PC-3 (cell line): ENCODE measurements around the gene NDUFAB1. TPM values are rescaled to one million over a fixed set of nuclear protein-coding genes. Genes with fewer than 3 reads are reported as not detected.
"Not testable (repeated sequence)": the region's sequence is repeated elsewhere in the genome, so short reads cannot be mapped to it uniquely, and the experiment has no call there.

ENCODE experiments used
- ATAC-seq: fragments of 200-7000 bp; cut with Tn5 transposase; 2 replicates; pipeline ENCODE4 v1.9.1; 2020; ENCODE audit warnings: mild to moderate bottlenecking, moderate library complexity
- BruUV-seq: library from RNA; stranded (reverse); fragments of 400-500 nt; replicated peaks from 2 replicates; lab custom pipeline; 2021; lab: Mats Ljungman, UMichigan
- CTCF ChIA-PET: fragments of 300-600 bp; sonication (Branson Sonifier 250); formaldehyde crosslinking; loops from one replicate; lab custom pipeline; 2022; ENCODE audit warnings: antibody characterized with exemption; lab: Charles Lee
- POLR2A ChIA-PET: fragments of 300-600 bp; sonication (Branson Sonifier 250); formaldehyde crosslinking; loops from one replicate; lab custom pipeline; 2022; ENCODE audit warnings: antibody characterized with exemption; ENCODE audit not compliant: unreplicated experiment; lab: Charles Lee
- DNase-seq: peaks from one replicate; pipeline ENCODE4 v3.0.0-alpha.2; 2015
- H2AFZ ChIP-seq: fragments of 300-600 bp; sonication (generic); 2 replicates; pipeline ENCODE4 v1.6.0; 2016; ENCODE audit warnings: antibody characterized with exemption, low read length
- H3F3A ChIP-seq: fragments of 300-600 bp; sonication (generic); one replicate; pipeline ENCODE4 v1.6.0; 2017; ENCODE audit warnings: antibody characterized with exemption, low read length, control low read depth, mild to moderate bottlenecking; ENCODE audit not compliant: unreplicated experiment
- H3K27ac ChIP-seq: fragments of 300-600 bp; sonication (generic); 2 replicates; pipeline ENCODE4 v1.5.1; 2016; ENCODE audit warnings: mild to moderate bottlenecking, low read length
- H3K27me3 ChIP-seq: fragments of 300-600 bp; sonication (generic); 2 replicates; pipeline ENCODE4 v1.6.1; 2016; ENCODE audit warnings: low read length, mixed read lengths
- H3K36me3 ChIP-seq: fragments of 300-600 bp; sonication (generic); 2 replicates; pipeline ENCODE4 v1.6.1; 2016; ENCODE audit warnings: low read depth, mixed run types, low read length, mixed read lengths
- H3K4me1 ChIP-seq: fragments of 300-600 bp; sonication (generic); 2 replicates; pipeline ENCODE4 v1.5.1; 2016; ENCODE audit warnings: low read length; ENCODE audit not compliant: insufficient read depth
- H3K4me2 ChIP-seq: fragments of 300-600 bp; sonication (generic); 2 replicates; pipeline ENCODE4 v1.6.0; 2016; ENCODE audit warnings: low read length
- H3K4me3 ChIP-seq: fragments of 300-600 bp; sonication (generic); 2 replicates; pipeline ENCODE4 v1.5.1; 2016; ENCODE audit warnings: mild to moderate bottlenecking, low read length, mixed read lengths
- H3K79me2 ChIP-seq: fragments of 300-600 bp; sonication (generic); 2 replicates; pipeline ENCODE4 v1.6.1; 2017; ENCODE audit warnings: low read length, mixed read lengths
- H3K9ac ChIP-seq: fragments of 300-600 bp; sonication (generic); 2 replicates; pipeline ENCODE4 v1.6.0; 2016; ENCODE audit warnings: mild to moderate bottlenecking, low read length
- H3K9me2 ChIP-seq: fragments of 300-600 bp; sonication (generic); replicated peaks from 2 replicates; pipeline ENCODE4 v1.6.1; 2016; ENCODE audit warnings: mixed run types, low read length, mixed read lengths
- H3K9me3 ChIP-seq: fragments of 300-600 bp; sonication (generic); 2 replicates; pipeline ENCODE4 v1.6.1; 2016; ENCODE audit warnings: low read length, mixed read lengths
- H4K20me1 ChIP-seq: fragments of 300-600 bp; sonication (generic); 2 replicates; pipeline ENCODE4 v1.6.1; 2016; ENCODE audit warnings: low read length, mixed read lengths
- EZH2 ChIP-seq: fragments of 300-600 bp; sonication (generic); IDR thresholded peaks from one replicate; pipeline ENCODE4 v1.6.1; 2017; ENCODE audit warnings: antibody characterized with exemption, mild to moderate bottlenecking, low read length; ENCODE audit not compliant: unreplicated experiment
- EZH2phosphoT487 ChIP-seq: fragments of 300-600 bp; sonication (generic); IDR thresholded peaks from 2 replicates; pipeline ENCODE4 v1.6.1; 2018; ENCODE audit warnings: mild to moderate bottlenecking, antibody characterized with exemption, low read length, borderline replicate concordance
- intact Hi-C: fragments of 100-400 bp; cut with micrococcal nuclease; formaldehyde crosslinking; loops from 2 replicates; pipeline ENCODE4 v1.9.0; 2023
- total RNA-seq: library from RNA; depleted of rRNA; stranded (reverse); fragments of >200 nt; gene quantifications from 2 replicates; pipeline ENCODE4 v1.2.3, GENCODE V29; 2014
- TF ChIP-seq, protein P1 (sequence below): fragments of 300-600 bp; sonication (generic); conservative IDR thresholded peaks from 2 replicates; pipeline ENCODE4 v1.5.1; 2017; ENCODE audit warnings: antibody characterized with exemption, low read depth, mild to moderate bottlenecking, low read length

NDUFAB1 gene
- total RNA-seq, 1 experiment from 2014 or later: 228 TPM

DNA sequence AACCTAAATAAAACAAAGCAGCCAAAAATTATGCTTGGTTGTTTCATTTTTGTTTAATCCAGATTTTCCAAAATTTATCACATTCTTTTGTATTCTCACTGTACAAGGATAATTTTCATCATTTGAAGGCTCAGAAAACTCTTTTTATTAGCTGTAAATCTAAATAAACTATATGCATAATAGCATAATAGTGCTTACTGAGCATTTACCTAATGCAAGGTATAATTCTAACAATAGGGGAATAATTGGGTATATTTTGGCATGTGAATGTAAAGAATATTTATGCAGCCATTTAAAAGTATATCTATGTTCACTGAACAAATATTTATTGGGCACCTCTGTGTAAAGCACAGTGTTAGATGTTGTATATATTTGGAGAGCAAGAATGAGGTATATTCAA is 28.0 kb upstream of the NDUFAB1 start:
- Histone ChIP-seq H3K4me1 (no peaks in the 10 kb centered on the region), H3K27ac (no peak overlapping the region), H3F3A (no peaks in the 10 kb centered on the region), H3K79me2 (no peaks in the 10 kb centered on the region), H4K20me1 (no peaks in the 10 kb centered on the region), H3K36me3 (peaks cover 6% of the 10 kb centered on the region), H3K9me2 (no peaks in the 10 kb centered on the region), H3K9me3 (no peaks in the 10 kb centered on the region), H3K4me3 (no peak overlapping the region), H3K9ac (no peak overlapping the region), H2AFZ (no peak overlapping the region), H3K27me3 (no peaks in the 10 kb centered on the region), H3K4me2 (no peak overlapping the region)
- ChIA-PET POLR2A (no interaction called here), CTCF (no interaction called here)
- BruUV-seq: no TSS peak
- intact Hi-C loops: no loop called here
- DNase-seq (no peak), ATAC-seq (no peak)
- TF ChIP-seq, protein P1, sequence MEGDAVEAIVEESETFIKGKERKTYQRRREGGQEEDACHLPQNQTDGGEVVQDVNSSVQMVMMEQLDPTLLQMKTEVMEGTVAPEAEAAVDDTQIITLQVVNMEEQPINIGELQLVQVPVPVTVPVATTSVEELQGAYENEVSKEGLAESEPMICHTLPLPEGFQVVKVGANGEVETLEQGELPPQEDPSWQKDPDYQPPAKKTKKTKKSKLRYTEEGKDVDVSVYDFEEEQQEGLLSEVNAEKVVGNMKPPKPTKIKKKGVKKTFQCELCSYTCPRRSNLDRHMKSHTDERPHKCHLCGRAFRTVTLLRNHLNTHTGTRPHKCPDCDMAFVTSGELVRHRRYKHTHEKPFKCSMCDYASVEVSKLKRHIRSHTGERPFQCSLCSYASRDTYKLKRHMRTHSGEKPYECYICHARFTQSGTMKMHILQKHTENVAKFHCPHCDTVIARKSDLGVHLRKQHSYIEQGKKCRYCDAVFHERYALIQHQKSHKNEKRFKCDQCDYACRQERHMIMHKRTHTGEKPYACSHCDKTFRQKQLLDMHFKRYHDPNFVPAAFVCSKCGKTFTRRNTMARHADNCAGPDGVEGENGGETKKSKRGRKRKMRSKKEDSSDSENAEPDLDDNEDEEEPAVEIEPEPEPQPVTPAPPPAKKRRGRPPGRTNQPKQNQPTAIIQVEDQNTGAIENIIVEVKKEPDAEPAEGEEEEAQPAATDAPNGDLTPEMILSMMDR: no peak
- no peak for TF ChIP-seq EZH2phosphoT487
- no peak for TF ChIP-seq EZH2

DNA sequence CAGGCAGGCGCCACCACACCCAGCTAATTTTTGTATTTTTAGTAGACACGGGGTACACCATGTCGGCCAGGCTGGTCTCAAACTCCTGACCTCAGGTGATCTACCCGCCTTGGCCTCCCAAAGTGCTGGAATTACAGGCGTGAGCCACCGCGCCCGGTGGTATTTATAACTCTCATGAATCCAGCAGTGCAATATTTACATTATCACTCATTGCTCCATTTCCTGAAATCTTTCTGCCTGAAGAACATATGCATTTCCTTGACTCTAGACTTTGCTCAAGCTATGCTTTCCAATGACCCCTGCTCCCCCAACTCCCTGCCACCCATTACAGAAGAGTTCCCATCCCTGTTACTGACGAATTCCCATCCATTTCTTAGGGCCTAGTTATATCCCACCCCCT is 19.7 kb upstream of the NDUFAB1 start:
- Histone ChIP-seq H3K27me3 (no peaks in the 10 kb centered on the region), H4K20me1 (no peaks in the 10 kb centered on the region), H3K9me2 (no peaks in the 10 kb centered on the region), H3K9me3 (no peaks in the 10 kb centered on the region), H3K4me3 (no peak overlapping the region), H2AFZ (no peak overlapping the region), H3K9ac (no peak overlapping the region), H3K27ac (peak overlapping the region; percentile 28; the same call in 1 of the 2 replicates), H3K4me2 (no peak overlapping the region), H3K79me2 (no peaks in the 10 kb centered on the region), H3K36me3 (no peaks in the 10 kb centered on the region; the same call in 1 of the 2 replicates), H3F3A (no peaks in the 10 kb centered on the region), H3K4me1 (no peaks in the 10 kb centered on the region; the same call in 1 of the 2 replicates)
- CTCF ChIA-PET: no interaction called here
- POLR2A ChIA-PET: no interaction called here
- TF ChIP-seq EZH2phosphoT487 (no peak), EZH2 (no peak)
- TF ChIP-seq, protein P1: no peak
- no TSS peak for BruUV-seq
- peak; percentile 67 for ATAC-seq
- intact Hi-C loops: no loop called here
- DNase-seq: peak; percentile 37

DNA sequence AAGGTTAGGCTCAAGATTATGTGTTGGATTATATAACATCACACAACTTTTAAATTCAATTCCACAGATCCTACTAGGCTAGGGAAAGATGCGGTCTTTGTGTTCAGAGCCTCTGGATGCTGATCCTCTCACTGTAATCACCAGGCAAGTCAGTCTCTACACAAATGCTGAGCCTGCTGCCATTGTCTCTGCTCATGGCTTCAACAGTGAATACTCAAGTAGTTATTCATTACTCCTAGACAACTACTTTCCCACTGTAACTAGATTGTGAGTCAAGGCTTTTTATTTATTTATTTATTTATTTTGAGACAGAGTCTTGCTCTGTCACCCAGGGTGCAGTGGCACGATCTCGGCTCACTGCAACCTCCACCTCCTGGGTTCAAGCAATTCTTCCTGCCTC is 15.8 kb upstream of the NDUFAB1 start:
- H3K27me3 ChIP-seq: no peaks in the 10 kb centered on the region
- ATAC-seq (no peak), DNase-seq (no peak)
- H4K20me1 ChIP-seq: no peaks in the 10 kb centered on the region
- BruUV-seq: no TSS peak
- H2AFZ ChIP-seq: no peak overlapping the region
- H3K9ac ChIP-seq: no peak overlapping the region
- TF ChIP-seq EZH2 (no peak), EZH2phosphoT487 (no peak)
- TF ChIP-seq, protein P1: no peak
- H3K36me3 ChIP-seq: no peaks in the 10 kb centered on the region; the same call in 1 of the 2 replicates
- H3K9me2 ChIP-seq: no peaks in the 10 kb centered on the region
- no peaks in the 10 kb centered on the region for H3F3A ChIP-seq
- H3K4me1 ChIP-seq: peaks cover 14% of the 10 kb centered on the region
- no peaks in the 10 kb centered on the region for H3K79me2 ChIP-seq
- H3K4me3 ChIP-seq: no peak overlapping the region
- no peak overlapping the region for H3K27ac ChIP-seq
- ChIA-PET POLR2A (no interaction called here), CTCF (no interaction called here)
- H3K9me3 ChIP-seq: no peaks in the 10 kb centered on the region
- intact Hi-C loops: no loop called here
- H3K4me2 ChIP-seq: no peak overlapping the region

GRCh38 chr16:23610905-23611304 is 14.8 kb upstream of the NDUFAB1 start:
- H3K4me3 ChIP-seq, H3K4me2 ChIP-seq, DNase-seq, H3K9me2 ChIP-seq, H3K9me3 ChIP-seq, CTCF ChIA-PET, POLR2A ChIA-PET, H3K27ac ChIP-seq, H3K36me3 ChIP-seq, H4K20me1 ChIP-seq, H3K9ac ChIP-seq, BruUV-seq, H3K79me2 ChIP-seq, H2AFZ ChIP-seq, intact Hi-C loops, ATAC-seq, H3K27me3 ChIP-seq, H3F3A ChIP-seq: not testable (repeated sequence)
- peaks cover 14% of the 10 kb centered on the region for H3K4me1 ChIP-seq
